Mesendoderm (in vitro differentiated cells): ENCODE results near the gene B4GALT6.

Experiments
- DNase-seq: peaks from one replicate; pipeline ENCODE4 v3.0.0; 2013
- H2AK5ac ChIP-seq: 2 replicates; pipeline ENCODE4 v1.6.1; 2013; ENCODE audit warnings: low read length, inconsistent platforms
- H2BK120ac ChIP-seq: 2 replicates; pipeline ENCODE4 v1.6.1; 2013; ENCODE audit warnings: low read depth, mild to moderate bottlenecking, low read length, moderate library complexity, mixed read lengths
- H2BK15ac ChIP-seq: replicated peaks from 2 replicates; pipeline ENCODE4 v1.6.1; 2013; ENCODE audit warnings: low read depth, mild to moderate bottlenecking, moderate library complexity
- H2BK5ac ChIP-seq: 2 replicates; pipeline ENCODE4 v1.6.1; 2013; ENCODE audit warnings: low read length, inconsistent platforms
- H3K18ac ChIP-seq: 2 replicates; pipeline ENCODE4 v1.6.1; 2013; ENCODE audit warnings: mild to moderate bottlenecking, low read length, mixed read lengths
- H3K23ac ChIP-seq: one replicate; pipeline ENCODE4 v1.6.1; 2013; ENCODE audit warnings: low read length
- H3K27ac ChIP-seq: 2 replicates; pipeline ENCODE4 v1.5.1; 2013; ENCODE audit warnings: low read depth, mild to moderate bottlenecking, inconsistent platforms, low read length, moderate library complexity
- H3K27me3 ChIP-seq: 2 replicates; pipeline ENCODE4 v1.6.1; 2013; ENCODE audit warnings: low read length, control low read depth, mild to moderate bottlenecking, inconsistent platforms; ENCODE audit not compliant: insufficient read depth, poor library complexity
- H3K36me3 ChIP-seq: 2 replicates; pipeline ENCODE4 v1.6.1; 2013; ENCODE audit warnings: low read length, inconsistent platforms; ENCODE audit not compliant: control insufficient read depth, insufficient read depth
- H3K4ac ChIP-seq: one replicate; pipeline ENCODE4 v1.6.1; 2013; ENCODE audit warnings: low read depth, mild to moderate bottlenecking, low read length, moderate library complexity
- H3K4me1 ChIP-seq: 2 replicates; pipeline ENCODE4 v1.6.1; 2013; ENCODE audit warnings: low read depth, low read length, inconsistent platforms; ENCODE audit not compliant: control insufficient read depth
- H3K4me2 ChIP-seq: 2 replicates; pipeline ENCODE4 v1.6.1; 2013; ENCODE audit warnings: low read length
- H3K4me3 ChIP-seq: 2 replicates; pipeline ENCODE4 v1.5.1; 2013; ENCODE audit warnings: mild to moderate bottlenecking, low read length
- H3K56ac ChIP-seq: one replicate; pipeline ENCODE4 v1.6.1; 2013; ENCODE audit warnings: low read length
- H3K79me1 ChIP-seq: 2 replicates; pipeline ENCODE4 v1.6.1; 2013; ENCODE audit warnings: low read length, inconsistent platforms
- H3K79me2 ChIP-seq: 2 replicates; pipeline ENCODE4 v1.6.1; 2013; ENCODE audit warnings: mild to moderate bottlenecking, low read length; ENCODE audit not compliant: control insufficient read depth, insufficient read depth
- H3K9ac ChIP-seq: 2 replicates; pipeline ENCODE4 v1.6.1; 2013; ENCODE audit warnings: low read length, inconsistent platforms
- H4K5ac ChIP-seq: one replicate; pipeline ENCODE4 v1.6.1; 2013; ENCODE audit warnings: low read length
- H4K8ac ChIP-seq: one replicate; pipeline ENCODE4 v1.6.1; 2013; ENCODE audit warnings: low read depth, mild to moderate bottlenecking, control low read depth, low read length, moderate library complexity
- WGBS: extraction: QIAGEN DNeasy Blood & Tissue Kit; methylation state at CpG from one replicate; pipeline ENCODE4 v1.1.7; 2013; ENCODE audit warnings: low lambda C conversion rate, missing lambda C conversion rate; ENCODE audit not compliant: insufficient coverage; ENCODE audit errors: extremely low coverage; 5-methylcytosine and 5-hydroxymethylcytosine counted together

Gene B4GALT6

GRCh38 chr18:31649449-31649848 is 34.9 kb downstream of the B4GALT6 start:
- Histone ChIP-seq H2AK5ac (no peak overlapping the region), H4K8ac (no peak overlapping the region), H3K79me2 (no peaks in the 10 kb centered on the region), H3K56ac (no peak overlapping the region), H3K27me3 (no peaks in the 10 kb centered on the region), H3K23ac (no peak overlapping the region), H3K18ac (no peak overlapping the region), H4K5ac (no peak overlapping the region), H3K4me3 (no peak overlapping the region), H3K4me1 (peaks cover 11% of the 10 kb centered on the region), H2BK5ac (no peak overlapping the region), H3K79me1 (peaks cover 2% of the 10 kb centered on the region), H3K4me2 (no peak overlapping the region), H2BK15ac (no peak overlapping the region), H3K36me3 (no peaks in the 10 kb centered on the region), H3K27ac (no peak overlapping the region), H2BK120ac (no peak overlapping the region), H3K4ac (no peak overlapping the region), H3K9ac (no peak overlapping the region)
- no CpG with 5 or more reads among the region's 2 CpGs for WGBS
- no peak for DNase-seq

- Histone ChIP-seq H3K56ac (peak overlapping the region; percentile 22), H4K8ac (no peak overlapping the region), H3K18ac (no peak overlapping the region), H4K5ac (no peak overlapping the region), H3K36me3 (no peaks in the 10 kb centered on the region), H2AK5ac (no peak overlapping the region), H3K4me1 (peaks cover 11% of the 10 kb centered on the region), H3K4me2 (no peak overlapping the region), H3K27ac (no peak overlapping the region), H3K23ac (no peak overlapping the region), H3K27me3 (no peaks in the 10 kb centered on the region), H2BK5ac (no peak overlapping the region), H2BK15ac (no peak overlapping the region), H3K4ac (no peak overlapping the region), H3K4me3 (no peak overlapping the region), H3K79me2 (no peaks in the 10 kb centered on the region), H2BK120ac (no peak overlapping the region), H3K9ac (no peak overlapping the region), H3K79me1 (peaks cover 2% of the 10 kb centered on the region)
- peak; percentile 82 for DNase-seq
- no CpG with 5 or more reads among the region's 2 CpGs for WGBS
Observed at GRCh38 chr18:31648966-31649429, 35.4 kb downstream of the B4GALT6 start.

- no peaks in the 10 kb centered on the region for H3K79me2 ChIP-seq
Observed at GRCh38 chr18:31648458-31648857, 35.9 kb downstream of the B4GALT6 start.

GRCh38 chr18:31647127-31647753 is 37.1 kb downstream of the B4GALT6 start:
- no peak overlapping the region for H2BK120ac ChIP-seq
- DNase-seq, result peak; percentile 18
- H2BK5ac ChIP-seq, result no peak overlapping the region
- H4K5ac ChIP-seq, result no peak overlapping the region
- H3K27ac ChIP-seq, result no peak overlapping the region
- H3K4ac ChIP-seq, result no peak overlapping the region
- no CpG with 5 or more reads among the region's 4 CpGs for WGBS
- H3K56ac ChIP-seq, result no peak overlapping the region
- H3K18ac ChIP-seq, result no peak overlapping the region
- H3K79me2 ChIP-seq, result no peaks in the 10 kb centered on the region
- H3K4me1 ChIP-seq, result peaks cover 11% of the 10 kb centered on the region
- no peak overlapping the region for H3K9ac ChIP-seq
- no peak overlapping the region for H3K23ac ChIP-seq
- no peak overlapping the region for H2AK5ac ChIP-seq
- no peaks in the 10 kb centered on the region for H3K36me3 ChIP-seq
- H4K8ac ChIP-seq, result no peak overlapping the region
- H3K79me1 ChIP-seq, result peaks cover 2% of the 10 kb centered on the region
- no peak overlapping the region for H2BK15ac ChIP-seq
- no peak overlapping the region for H3K4me3 ChIP-seq
- H3K27me3 ChIP-seq, result no peaks in the 10 kb centered on the region
- H3K4me2 ChIP-seq, result no peak overlapping the region

More at GRCh38 chr18:31648458-31648857, 35.9 kb downstream of the B4GALT6 start:
- no peak overlapping the region for H4K8ac ChIP-seq
- H3K23ac ChIP-seq, result no peak overlapping the region
- no peak overlapping the region for H3K27ac ChIP-seq
- H3K4me2 ChIP-seq, result no peak overlapping the region
- H3K56ac ChIP-seq, result no peak overlapping the region
- no peaks in the 10 kb centered on the region for H3K27me3 ChIP-seq
- no peak overlapping the region for H2BK120ac ChIP-seq
- no peak for DNase-seq
- no peaks in the 10 kb centered on the region for H3K36me3 ChIP-seq
- H3K9ac ChIP-seq, result no peak overlapping the region
- WGBS, result 100% methylated on average over 1 of the region's 2 CpGs
- H3K79me1 ChIP-seq, result peaks cover 2% of the 10 kb centered on the region
- peaks cover 11% of the 10 kb centered on the region for H3K4me1 ChIP-seq
- no peak overlapping the region for H2BK15ac ChIP-seq
- H2BK5ac ChIP-seq, result no peak overlapping the region
- no peak overlapping the region for H2AK5ac ChIP-seq
- no peak overlapping the region for H4K5ac ChIP-seq
- H3K18ac ChIP-seq, result no peak overlapping the region
- H3K4me3 ChIP-seq, result no peak overlapping the region
- no peak overlapping the region for H3K4ac ChIP-seq

- Histone ChIP-seq H2BK120ac (no peak overlapping the region), H3K4me3 (no peak overlapping the region), H3K4me1 (peaks cover 11% of the 10 kb centered on the region), H3K79me1 (peaks cover 2% of the 10 kb centered on the region), H3K18ac (peak overlapping the region; percentile 16), H3K36me3 (no peaks in the 10 kb centered on the region), H3K27me3 (no peaks in the 10 kb centered on the region), H3K56ac (no peak overlapping the region), H2AK5ac (no peak overlapping the region), H3K4me2 (no peak overlapping the region), H3K27ac (no peak overlapping the region), H2BK5ac (no peak overlapping the region), H3K79me2 (no peaks in the 10 kb centered on the region), H4K8ac (no peak overlapping the region), H3K9ac (no peak overlapping the region), H3K23ac (no peak overlapping the region), H4K5ac (no peak overlapping the region), H2BK15ac (no peak overlapping the region), H3K4ac (no peak overlapping the region)
- peak; percentile 32 for DNase-seq
- WGBS, result no CpG with 5 or more reads among the region's 7 CpGs
Observed at GRCh38 chr18:31646332-31647126, 37.9 kb downstream of the B4GALT6 start.
